ENCODE data around the gene OR13C5.
"Not testable (repeated sequence)": the region's sequence is repeated elsewhere in the genome, so short reads cannot be mapped to it uniquely, and the experiment has no call there.

Gene OR13C5

GRCh38 chr9:104606152-104606551 lies 6.9 kb upstream of the OR13C5 start:
- TF ChIP-seq CTCF (IDR thresholded peaks at IDR 0.05): no peak

GRCh38 chr9:104605527-104605926 lies 6.3 kb upstream of the OR13C5 start, which contains the start of gene OR13C2:
Gene OR13C2, minus strand, starts transcription at chr9:104605627. Its CDS starts 0 bp downstream, at chr9:104605627.
- TF ChIP-seq CTCF (IDR thresholded peaks at IDR 0.05): not testable (repeated sequence)

- no peak for TF ChIP-seq CTCF (IDR thresholded peaks at IDR 0.05)
Observed at GRCh38 chr9:104604801-104605200, 5.6 kb upstream of the OR13C5 start.

GRCh38 chr9:104589626-104590025 lies 9.6 kb downstream of the OR13C5 start:
- TF ChIP-seq CTCF (IDR thresholded peaks at IDR 0.05): no peak

- TF ChIP-seq CTCF (IDR thresholded peaks at IDR 0.05): no peak
Observed at GRCh38 chr9:104586496-104587180, 12.6 kb downstream of the OR13C5 start.

- TF ChIP-seq CTCF (IDR thresholded peaks at IDR 0.05): no peak
Observed at GRCh38 chr9:104580562-104580961, 18.7 kb downstream of the OR13C5 start.

- TF ChIP-seq CTCF (IDR thresholded peaks at IDR 0.05): no peak
Observed at GRCh38 chr9:104577263-104577662, 21.9 kb downstream of the OR13C5 start.

GRCh38 chr9:104575456-104575855 lies 23.8 kb downstream of the OR13C5 start:
- no peak for TF ChIP-seq CTCF (IDR thresholded peaks at IDR 0.05)

Data from LNCAP (cell line).